Prostate gland (tissue), 2 donors: ENCODE results near the gene RXYLT1.

ENCODE experiments used
- POLR2A ChIP-seq: fragments of 450-650 bp; IDR thresholded peaks from one replicate; pipeline ENCODE4 v1.6.1; 2016; ENCODE audit warnings: antibody characterized with exemption, mild to moderate bottlenecking
- POLR2AphosphoS5 ChIP-seq: sonication (generic); formaldehyde crosslinking; IDR thresholded peaks from one replicate; pipeline ENCODE4 v1.6.1; 2017; ENCODE audit warnings: antibody characterized with exemption
- TF ChIP-seq, protein P1 (sequence below), 4 experiments: fragments of 200-600 bp in 2 of 4; fragments of 450-650 bp in 2 of 4; sonication (generic) in 2 of 4; IDR thresholded peaks; 1 replicate in 3 of 4; 2 replicates in 1 of 4; pipeline ENCODE4 v1.5.1; 2016 to 2019; ENCODE audit warnings: antibody characterized with exemption in 4 of 4, mild to moderate bottlenecking in 2 of 4, moderate library complexity in 2 of 4

DNA sequence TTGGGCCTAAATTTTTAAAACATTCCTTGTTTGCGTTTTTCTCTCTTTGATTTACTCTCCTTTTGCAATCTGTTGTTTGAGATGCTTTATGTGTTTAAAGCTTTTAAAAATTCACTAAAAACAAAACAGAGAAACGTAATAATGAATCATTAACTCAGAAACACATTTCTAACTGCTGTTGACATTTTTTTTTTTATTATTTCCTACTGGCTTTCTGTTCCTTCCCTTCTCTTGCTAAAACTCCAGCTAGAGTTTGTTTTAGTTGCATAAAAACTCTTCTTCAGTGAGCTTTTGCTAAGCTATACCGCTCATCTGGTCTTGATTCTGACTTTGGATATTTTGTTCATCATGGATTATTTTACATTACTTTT, 35.8 kb downstream of the RXYLT1 start:
- TF ChIP-seq, protein P1, sequence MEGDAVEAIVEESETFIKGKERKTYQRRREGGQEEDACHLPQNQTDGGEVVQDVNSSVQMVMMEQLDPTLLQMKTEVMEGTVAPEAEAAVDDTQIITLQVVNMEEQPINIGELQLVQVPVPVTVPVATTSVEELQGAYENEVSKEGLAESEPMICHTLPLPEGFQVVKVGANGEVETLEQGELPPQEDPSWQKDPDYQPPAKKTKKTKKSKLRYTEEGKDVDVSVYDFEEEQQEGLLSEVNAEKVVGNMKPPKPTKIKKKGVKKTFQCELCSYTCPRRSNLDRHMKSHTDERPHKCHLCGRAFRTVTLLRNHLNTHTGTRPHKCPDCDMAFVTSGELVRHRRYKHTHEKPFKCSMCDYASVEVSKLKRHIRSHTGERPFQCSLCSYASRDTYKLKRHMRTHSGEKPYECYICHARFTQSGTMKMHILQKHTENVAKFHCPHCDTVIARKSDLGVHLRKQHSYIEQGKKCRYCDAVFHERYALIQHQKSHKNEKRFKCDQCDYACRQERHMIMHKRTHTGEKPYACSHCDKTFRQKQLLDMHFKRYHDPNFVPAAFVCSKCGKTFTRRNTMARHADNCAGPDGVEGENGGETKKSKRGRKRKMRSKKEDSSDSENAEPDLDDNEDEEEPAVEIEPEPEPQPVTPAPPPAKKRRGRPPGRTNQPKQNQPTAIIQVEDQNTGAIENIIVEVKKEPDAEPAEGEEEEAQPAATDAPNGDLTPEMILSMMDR (IDR thresholded peaks at IDR 0.05) = no peak
- TF ChIP-seq POLR2AphosphoS5 (no peak), POLR2A (no peak)
